WTC11 (cell line): ENCODE data around the gene PSMD5. TPM values are rescaled to one million over a fixed set of nuclear protein-coding genes. Genes with fewer than 3 reads are reported as not detected.
A peak's percentile ranks its signal among the peaks of the same experiment; 100 is the strongest.

Experiments used
- ATAC-seq: fragments of 200-7000 bp; cut with Tn5 transposase; 2 replicates; pipeline ENCODE4 v1.10.0; 2021; ENCODE audit warnings: mild to moderate bottlenecking, moderate library complexity
- CTCF ChIA-PET: fragments of 300-600 bp; sonication (Branson Sonifier 250); formaldehyde crosslinking; loops from one replicate; lab custom pipeline; 2021; ENCODE audit warnings: antibody characterized with exemption; lab: Charles Lee
- POLR2A ChIA-PET: fragments of 350-600 bp; sonication (Branson Sonifier 250); formaldehyde crosslinking; loops from one replicate; lab custom pipeline; 2021; ENCODE audit warnings: antibody characterized with exemption; lab: Charles Lee
- DNase-seq: peaks from one replicate; pipeline ENCODE4 v3.0.0; 2021; ENCODE audit warnings: low spot score
- H3K27ac Mint-ChIP-seq: 2 replicates; pipeline ENCODE4 v1.8.0; 2021; ENCODE audit warnings: mixed read lengths
- H3K27me3 Mint-ChIP-seq: 2 replicates; pipeline ENCODE4 v1.8.0; 2021; ENCODE audit warnings: low read depth, mild to moderate bottlenecking, moderate library complexity, mixed read lengths
- H3K36me3 Mint-ChIP-seq: 2 replicates; pipeline ENCODE4 v1.8.0; 2021; ENCODE audit warnings: mixed read lengths
- H3K4me1 Mint-ChIP-seq: 2 replicates; pipeline ENCODE4 v1.8.0; 2022; ENCODE audit warnings: mixed read lengths
- H3K4me3 Mint-ChIP-seq: 2 replicates; pipeline ENCODE4 v1.8.0; 2021; ENCODE audit warnings: mild to moderate bottlenecking, moderate library complexity, mixed read lengths
- H3K9me3 Mint-ChIP-seq: 2 replicates; pipeline ENCODE4 v1.8.0; 2021; ENCODE audit warnings: mixed read lengths
- CBFB ChIP-seq: sonication (generic); formaldehyde crosslinking; IDR thresholded peaks from 2 replicates; pipeline ENCODE4 v1.8.1; 2022; ENCODE audit warnings: mild to moderate bottlenecking, low read depth, missing genetic modification reagents
- GRHL2 ChIP-seq: fragments of 250-450 bp; sonication (Bioruptor Pico); IDR thresholded peaks from 2 replicates; pipeline ENCODE4 v1.8.0; 2022; ENCODE audit warnings: mild to moderate bottlenecking, moderate library complexity; ENCODE audit not compliant: insufficient replicate concordance, severe bottlenecking
- HMGA2 ChIP-seq: fragments of 250-450 bp; sonication (Bioruptor Pico); IDR thresholded peaks from 2 replicates; pipeline ENCODE4 v1.4.0; 2021; ENCODE audit warnings: mild to moderate bottlenecking, moderate library complexity
- JAZF1 ChIP-seq: fragments of 250-450 bp; sonication (Bioruptor Pico); IDR thresholded peaks from 2 replicates; pipeline ENCODE4 v1.9.0; 2021; ENCODE audit warnings: moderate library complexity, mild to moderate bottlenecking, inconsistent platforms
- JUN ChIP-seq: sonication (generic); formaldehyde crosslinking; IDR thresholded peaks from 2 replicates; pipeline ENCODE4 v1.8.0; 2023; ENCODE audit warnings: mild to moderate bottlenecking, missing genetic modification reagents
- NFATC4 ChIP-seq: fragments of 250-450 bp; sonication (Bioruptor Pico); IDR thresholded peaks from 2 replicates; pipeline ENCODE4 v1.9.0; 2021; ENCODE audit warnings: mild to moderate bottlenecking
- SMAD3 ChIP-seq: sonication (generic); formaldehyde crosslinking; IDR thresholded peaks from 2 replicates; pipeline ENCODE4 v1.8.0; 2022; ENCODE audit warnings: missing genetic modification reagents, mild to moderate bottlenecking, borderline replicate concordance
- ZBTB21 ChIP-seq: sonication (generic); formaldehyde crosslinking; IDR thresholded peaks from 2 replicates; pipeline ENCODE4 v1.8.1; 2023; ENCODE audit warnings: mild to moderate bottlenecking, missing genetic modification reagents, borderline replicate concordance
- ZNF121 ChIP-seq: sonication (generic); formaldehyde crosslinking; IDR thresholded peaks from 2 replicates; pipeline ENCODE4 v1.8.0; 2023; ENCODE audit warnings: missing genetic modification reagents
- ZNF317 ChIP-seq: sonication (generic); formaldehyde crosslinking; IDR thresholded peaks from 2 replicates; pipeline ENCODE4 v1.8.1; 2023; ENCODE audit warnings: low read depth, mild to moderate bottlenecking, moderate library complexity, missing genetic modification reagents, borderline replicate concordance
- ZNF396 ChIP-seq: fragments of 250-450 bp; sonication (Bioruptor Pico); IDR thresholded peaks from 2 replicates; pipeline ENCODE4 v1.8.0; 2021; ENCODE audit warnings: mild to moderate bottlenecking, moderate library complexity, borderline replicate concordance
- total RNA-seq: library from RNA; stranded (reverse); gene quantifications from 3 replicates; pipeline ENCODE4 v1.2.3, GENCODE V29; 2021
- TF ChIP-seq, protein P1 (sequence below): sonication (generic); formaldehyde crosslinking; IDR thresholded peaks from 2 replicates; pipeline ENCODE4 v1.8.1; 2022; ENCODE audit warnings: low read depth, missing genetic modification reagents, borderline replicate concordance
- TF ChIP-seq, protein P2 (sequence below): sonication (generic); formaldehyde crosslinking; IDR thresholded peaks from 2 replicates; pipeline ENCODE4 v1.8.1; 2022; ENCODE audit warnings: missing genetic modification reagents, borderline replicate concordance
- TF ChIP-seq, protein P3 (sequence below): sonication (generic); formaldehyde crosslinking; conservative IDR thresholded peaks from 2 replicates; pipeline ENCODE4 v1.8.1; 2023; ENCODE audit warnings: mild to moderate bottlenecking, low read depth, missing genetic modification reagents, moderate library complexity
- TF ChIP-seq, protein P4 (sequence below): fragments of 250-450 bp; sonication (Bioruptor Pico); conservative IDR thresholded peaks from 2 replicates; pipeline ENCODE4 v1.9.0; 2021; ENCODE audit warnings: mild to moderate bottlenecking

PSMD5 gene
- total RNA-seq, 1 experiment from 2014 or later = 61.1 TPM

DNA sequence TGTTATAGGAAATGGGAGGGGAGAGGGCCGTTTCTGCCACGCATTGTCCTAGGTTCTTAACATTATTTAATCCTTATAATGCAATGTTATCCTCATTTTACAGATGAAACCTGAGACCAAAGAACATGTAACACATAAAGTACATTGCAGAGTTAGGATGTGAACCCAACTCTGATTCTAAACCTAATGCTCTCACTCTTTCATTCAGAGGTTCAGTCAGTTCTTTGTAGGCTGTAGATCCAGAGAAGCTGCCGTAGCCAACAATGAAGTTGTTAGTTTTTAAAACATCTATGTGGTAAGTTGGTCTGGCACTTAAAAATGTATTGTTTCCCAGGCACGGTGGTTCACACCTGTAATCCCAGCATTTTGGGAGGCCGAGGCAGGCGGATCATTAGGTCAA lies 10.5 kb upstream of the PSMD5 start:
- ChIA-PET CTCF (interaction anchor here (0.9 to 2.4 kb wide), 3 partner anchors 9 to 58 kb away, joined by 3 to 7 read pairs (median 7); no protein-coding TSS in a partner anchor), POLR2A (interaction anchor here (1.3 to 1.6 kb wide), 2 partner anchors 11 to 20 kb away, joined by 3 read pairs; no protein-coding TSS in a partner anchor)
- no peaks in the 10 kb centered on the region for H3K9me3 Mint-ChIP-seq
- no peak for DNase-seq
- H3K4me3 Mint-ChIP-seq = no peak overlapping the region
- no peaks in the 10 kb centered on the region for H3K27me3 Mint-ChIP-seq
- TF ChIP-seq, protein P1, sequence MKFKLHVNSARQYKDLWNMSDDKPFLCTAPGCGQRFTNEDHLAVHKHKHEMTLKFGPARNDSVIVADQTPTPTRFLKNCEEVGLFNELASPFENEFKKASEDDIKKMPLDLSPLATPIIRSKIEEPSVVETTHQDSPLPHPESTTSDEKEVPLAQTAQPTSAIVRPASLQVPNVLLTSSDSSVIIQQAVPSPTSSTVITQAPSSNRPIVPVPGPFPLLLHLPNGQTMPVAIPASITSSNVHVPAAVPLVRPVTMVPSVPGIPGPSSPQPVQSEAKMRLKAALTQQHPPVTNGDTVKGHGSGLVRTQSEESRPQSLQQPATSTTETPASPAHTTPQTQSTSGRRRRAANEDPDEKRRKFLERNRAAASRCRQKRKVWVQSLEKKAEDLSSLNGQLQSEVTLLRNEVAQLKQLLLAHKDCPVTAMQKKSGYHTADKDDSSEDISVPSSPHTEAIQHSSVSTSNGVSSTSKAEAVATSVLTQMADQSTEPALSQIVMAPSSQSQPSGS = no peak
- ATAC-seq = no peak
- peak overlapping the region; percentile 51; the same call in 1 of the 2 replicates for H3K27ac Mint-ChIP-seq
- H3K4me1 Mint-ChIP-seq = peaks cover 25% of the 10 kb centered on the region
- 0 out of 2 replicates have a peak, but pooled peaks cover 3% of the 10 kb centered on the region for H3K36me3 Mint-ChIP-seq

DNA sequence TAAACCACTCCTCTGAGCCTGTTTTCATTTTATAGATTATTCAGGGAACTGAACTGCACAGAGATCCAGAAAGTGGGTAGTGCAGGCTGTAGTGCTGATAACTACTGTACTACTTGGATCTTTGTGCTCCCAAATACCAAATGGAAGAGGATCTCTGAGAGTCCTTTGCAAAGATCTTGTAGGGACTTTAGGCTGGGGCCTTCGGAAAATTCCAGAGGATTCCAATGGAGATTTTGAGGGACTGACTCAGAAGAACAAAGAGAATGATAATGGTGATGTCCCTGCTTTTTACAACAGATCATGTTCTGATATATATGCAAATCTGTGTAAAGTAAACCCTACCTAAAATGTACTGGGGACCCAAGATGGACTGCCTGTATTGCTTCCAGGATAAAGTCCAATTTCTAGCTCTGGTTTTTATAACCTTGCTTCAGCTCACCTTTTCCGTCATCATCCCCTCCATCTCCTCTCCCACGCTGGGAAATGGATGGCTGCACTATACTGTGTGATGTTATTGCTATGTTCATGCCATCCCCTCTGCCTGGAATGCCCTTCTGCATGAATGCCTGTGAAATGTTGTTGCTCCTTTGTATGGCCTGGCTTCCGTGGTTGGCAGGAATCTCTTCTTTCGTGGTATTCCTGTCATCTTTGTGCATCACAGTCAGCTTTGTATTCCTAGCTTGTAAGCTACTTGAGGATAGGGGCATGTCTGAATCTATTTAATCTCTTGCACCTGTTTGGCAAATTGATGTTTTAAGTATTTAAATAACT lies 9.7 kb upstream of the PSMD5 start:
- ATAC-seq = peak; percentile 69
- ChIA-PET CTCF (interaction anchor here (0.9 to 2.4 kb wide), 5 partner anchors 10 to 133 kb away, joined by 3 to 7 read pairs (median 3); no protein-coding TSS in a partner anchor), POLR2A (interaction anchor here (1.3 to 1.6 kb wide), 2 partner anchors 10 to 21 kb away, joined by 3 read pairs; no protein-coding TSS in a partner anchor)
- Mint-ChIP-seq H3K27ac (peak overlapping the region; percentile 87), H3K27me3 (no peaks in the 10 kb centered on the region), H3K36me3 (no peaks in the 10 kb centered on the region), H3K9me3 (no peaks in the 10 kb centered on the region), H3K4me1 (peaks cover 25% of the 10 kb centered on the region), H3K4me3 (peak overlapping the region; percentile 4; the same call in 1 of the 2 replicates)
- no peak for DNase-seq
- TF ChIP-seq, protein P2, sequence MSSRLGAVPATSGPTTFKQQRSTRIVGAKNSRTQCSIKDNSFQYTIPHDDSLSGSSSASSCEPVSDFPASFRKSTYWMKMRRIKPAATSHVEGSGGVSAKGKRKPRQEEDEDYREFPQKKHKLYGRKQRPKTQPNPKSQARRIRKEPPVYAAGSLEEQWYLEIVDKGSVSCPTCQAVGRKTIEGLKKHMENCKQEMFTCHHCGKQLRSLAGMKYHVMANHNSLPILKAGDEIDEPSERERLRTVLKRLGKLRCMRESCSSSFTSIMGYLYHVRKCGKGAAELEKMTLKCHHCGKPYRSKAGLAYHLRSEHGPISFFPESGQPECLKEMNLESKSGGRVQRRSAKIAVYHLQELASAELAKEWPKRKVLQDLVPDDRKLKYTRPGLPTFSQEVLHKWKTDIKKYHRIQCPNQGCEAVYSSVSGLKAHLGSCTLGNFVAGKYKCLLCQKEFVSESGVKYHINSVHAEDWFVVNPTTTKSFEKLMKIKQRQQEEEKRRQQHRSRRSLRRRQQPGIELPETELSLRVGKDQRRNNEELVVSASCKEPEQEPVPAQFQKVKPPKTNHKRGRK (CRISPR knock-in tag) = no peak
- TF ChIP-seq, protein P1 = no peak
- TF ChIP-seq ZNF396 (no peak), SMAD3 (CRISPR knock-in tag) (no peak), HMGA2 (CRISPR knock-in tag) (no peak), JAZF1 (CRISPR knock-in tag) (no peak), GRHL2 (no peak), ZNF317 (CRISPR knock-in tag) (no peak), ZBTB21 (no peak), NFATC4 (CRISPR knock-in tag) (no peak), ZNF121 (CRISPR knock-in tag) (no peak), CBFB (CRISPR knock-in tag) (no peak), JUN (no peak)
- TF ChIP-seq, protein P3, sequence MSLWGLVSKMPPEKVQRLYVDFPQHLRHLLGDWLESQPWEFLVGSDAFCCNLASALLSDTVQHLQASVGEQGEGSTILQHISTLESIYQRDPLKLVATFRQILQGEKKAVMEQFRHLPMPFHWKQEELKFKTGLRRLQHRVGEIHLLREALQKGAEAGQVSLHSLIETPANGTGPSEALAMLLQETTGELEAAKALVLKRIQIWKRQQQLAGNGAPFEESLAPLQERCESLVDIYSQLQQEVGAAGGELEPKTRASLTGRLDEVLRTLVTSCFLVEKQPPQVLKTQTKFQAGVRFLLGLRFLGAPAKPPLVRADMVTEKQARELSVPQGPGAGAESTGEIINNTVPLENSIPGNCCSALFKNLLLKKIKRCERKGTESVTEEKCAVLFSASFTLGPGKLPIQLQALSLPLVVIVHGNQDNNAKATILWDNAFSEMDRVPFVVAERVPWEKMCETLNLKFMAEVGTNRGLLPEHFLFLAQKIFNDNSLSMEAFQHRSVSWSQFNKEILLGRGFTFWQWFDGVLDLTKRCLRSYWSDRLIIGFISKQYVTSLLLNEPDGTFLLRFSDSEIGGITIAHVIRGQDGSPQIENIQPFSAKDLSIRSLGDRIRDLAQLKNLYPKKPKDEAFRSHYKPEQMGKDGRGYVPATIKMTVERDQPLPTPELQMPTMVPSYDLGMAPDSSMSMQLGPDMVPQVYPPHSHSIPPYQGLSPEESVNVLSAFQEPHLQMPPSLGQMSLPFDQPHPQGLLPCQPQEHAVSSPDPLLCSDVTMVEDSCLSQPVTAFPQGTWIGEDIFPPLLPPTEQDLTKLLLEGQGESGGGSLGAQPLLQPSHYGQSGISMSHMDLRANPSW (CRISPR knock-in tag) = no peak
- TF ChIP-seq, protein P4, sequence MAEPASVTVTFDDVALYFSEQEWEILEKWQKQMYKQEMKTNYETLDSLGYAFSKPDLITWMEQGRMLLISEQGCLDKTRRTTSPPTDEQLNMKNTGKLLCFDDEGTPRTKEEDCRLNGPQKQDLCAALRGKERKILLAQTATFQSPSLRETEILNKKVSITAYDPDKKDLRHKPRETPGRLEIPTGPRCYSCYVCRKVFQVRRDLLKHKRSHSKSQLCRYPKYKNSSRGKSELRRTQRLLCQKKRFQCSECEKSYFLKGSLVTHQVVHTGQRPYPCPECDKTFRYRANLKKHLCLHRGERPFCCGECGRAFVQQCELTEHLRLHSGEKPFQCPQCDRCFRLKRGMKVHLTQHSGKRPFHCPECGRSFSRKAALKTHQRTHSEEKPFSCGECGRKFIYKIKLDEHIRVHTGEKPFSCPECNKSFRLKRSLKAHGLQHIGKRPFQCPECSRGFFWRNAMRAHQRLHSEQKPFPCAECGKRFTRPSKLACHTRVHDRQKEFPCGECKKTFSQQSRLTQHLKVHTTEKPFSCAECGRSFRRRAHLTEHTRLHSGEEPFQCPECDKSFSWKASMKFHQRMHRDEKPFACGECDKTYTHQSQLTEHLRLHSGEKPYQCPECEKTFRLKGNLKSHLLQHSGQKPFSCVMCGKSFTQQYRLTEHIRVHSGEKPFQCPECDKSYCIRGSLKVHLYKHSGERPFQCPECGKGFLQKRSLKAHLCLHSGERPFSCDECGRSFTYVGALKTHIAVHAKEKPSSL (CRISPR knock-in tag) = no peak
